Osteoblast (primary cell): ENCODE results near the gene C11orf42. TPM values are rescaled to one million over a fixed set of nuclear protein-coding genes. Genes with fewer than 3 reads are reported as not detected.

Source experiments
- DNase-seq: peaks from one replicate; pipeline ENCODE4 v3.0.0; 2011; ENCODE audit warnings: low spot score, mixed read lengths; ENCODE audit not compliant: insufficient read length; ENCODE audit errors: missing footprints
- H2AFZ ChIP-seq: 2 replicates; pipeline ENCODE4 v1.6.0; 2011; ENCODE audit warnings: mild to moderate bottlenecking, low read length
- H3K27ac ChIP-seq: 2 replicates; pipeline ENCODE4 v1.5.1; 2011; ENCODE audit warnings: mild to moderate bottlenecking, low read depth, low read length, moderate library complexity
- H3K27me3 ChIP-seq: 2 replicates; pipeline ENCODE4 v1.6.0; 2012; ENCODE audit warnings: mild to moderate bottlenecking, control low read depth, inconsistent platforms, low read length, moderate library complexity; ENCODE audit not compliant: insufficient read depth
- H3K36me3 ChIP-seq: 2 replicates; pipeline ENCODE4 v1.5.1; 2011; ENCODE audit warnings: mild to moderate bottlenecking, low read length, control low read depth, moderate library complexity; ENCODE audit not compliant: insufficient read depth
- H3K4me1 ChIP-seq: 2 replicates; pipeline ENCODE4 v1.5.1; 2011; ENCODE audit warnings: mild to moderate bottlenecking, low read length, control low read depth, moderate library complexity; ENCODE audit not compliant: insufficient read depth
- H3K4me2 ChIP-seq: 2 replicates; pipeline ENCODE4 v1.6.0; 2011; ENCODE audit warnings: mild to moderate bottlenecking, low read length; ENCODE audit not compliant: insufficient read depth
- H3K4me3 ChIP-seq: fragments of 200-600 bp; sonication (generic); 3 replicates; pipeline ENCODE4 v1.5.1; 2012; ENCODE audit warnings: mild to moderate bottlenecking, low read length, inconsistent platforms; ENCODE audit not compliant: insufficient read depth
- H3K79me2 ChIP-seq: 2 replicates; pipeline ENCODE4 v1.6.0; 2012; ENCODE audit warnings: mild to moderate bottlenecking, low read length, control low read depth, inconsistent platforms; ENCODE audit not compliant: insufficient read depth
- H3K9me3 ChIP-seq: 2 replicates; pipeline ENCODE4 v1.5.1; 2011; ENCODE audit warnings: low read depth, low read length, control low read depth
- H4K20me1 ChIP-seq: 2 replicates; pipeline ENCODE4 v1.6.0; 2012; ENCODE audit warnings: mild to moderate bottlenecking, low read length, control low read depth; ENCODE audit not compliant: insufficient read depth
- CTCF ChIP-seq: IDR thresholded peaks from 2 replicates; pipeline ENCODE4 v1.5.1; 2011; ENCODE audit warnings: mild to moderate bottlenecking, low read depth, low read length, moderate library complexity; ENCODE audit errors: extremely low read depth
- total RNA-seq: library from RNA; depleted of rRNA; stranded (reverse); fragments of >200 nt; gene quantifications from 2 replicates; pipeline ENCODE4 v1.2.3, GENCODE V29; 2012

The C11orf42 gene
- total RNA-seq, 1 donor: not detected

GRCh38 chr11:6251120-6251733 lies 45.9 kb downstream of the C11orf42 start:
- H3K36me3 ChIP-seq: no peaks in the 10 kb centered on the region
- no peak overlapping the region for H3K4me2 ChIP-seq
- H2AFZ ChIP-seq: peak overlapping the region; percentile 52
- peak overlapping the region; percentile 23 for H3K27ac ChIP-seq
- H3K4me3 ChIP-seq: no peak overlapping the region
- peaks cover 18% of the 10 kb centered on the region for H3K27me3 ChIP-seq
- no peaks in the 10 kb centered on the region for H3K79me2 ChIP-seq
- TF ChIP-seq CTCF: peak; percentile 92
- H3K4me1 ChIP-seq: peaks cover 25% of the 10 kb centered on the region
- DNase-seq: peak; percentile 90
- no peaks in the 10 kb centered on the region for H3K9me3 ChIP-seq
- peaks cover 2% of the 10 kb centered on the region for H4K20me1 ChIP-seq

- Histone ChIP-seq H3K4me3 (no peak overlapping the region), H3K79me2 (no peaks in the 10 kb centered on the region), H3K27ac (peak overlapping the region; percentile 23), H2AFZ (peak overlapping the region; percentile 52), H4K20me1 (peaks cover 2% of the 10 kb centered on the region), H3K4me2 (no peak overlapping the region), H3K4me1 (peaks cover 25% of the 10 kb centered on the region), H3K36me3 (no peaks in the 10 kb centered on the region), H3K27me3 (peaks cover 25% of the 10 kb centered on the region), H3K9me3 (no peaks in the 10 kb centered on the region)
- TF ChIP-seq CTCF: no peak
- DNase-seq: peak; percentile 80
Observed at GRCh38 chr11:6251990-6252473, 46.7 kb downstream of the C11orf42 start.

- no peak for DNase-seq
- Histone ChIP-seq H4K20me1 (peaks cover 2% of the 10 kb centered on the region), H3K27me3 (peaks cover 32% of the 10 kb centered on the region), H2AFZ (no peak overlapping the region), H3K4me2 (no peak overlapping the region), H3K9me3 (no peaks in the 10 kb centered on the region), H3K27ac (no peak overlapping the region), H3K79me2 (no peaks in the 10 kb centered on the region), H3K4me3 (no peak overlapping the region), H3K4me1 (peaks cover 23% of the 10 kb centered on the region), H3K36me3 (no peaks in the 10 kb centered on the region)
- TF ChIP-seq CTCF: no peak
Observed at GRCh38 chr11:6253197-6253596, 47.8 kb downstream of the C11orf42 start.

GRCh38 chr11:6258141-6258540 lies 52.8 kb downstream of the C11orf42 start:
- Histone ChIP-seq H2AFZ (no peak overlapping the region), H3K4me2 (no peak overlapping the region), H4K20me1 (no peaks in the 10 kb centered on the region), H3K79me2 (no peaks in the 10 kb centered on the region), H3K4me1 (peaks cover 4% of the 10 kb centered on the region), H3K27me3 (peaks cover 70% of the 10 kb centered on the region), H3K4me3 (no peak overlapping the region), H3K9me3 (no peaks in the 10 kb centered on the region), H3K27ac (no peak overlapping the region), H3K36me3 (no peaks in the 10 kb centered on the region)
- TF ChIP-seq CTCF: no peak
- no peak for DNase-seq
